Lung (tissue), 12 donors: ENCODE data around the gene PABPC3. TPM values are rescaled to one million over a fixed set of nuclear protein-coding genes. Genes with fewer than 3 reads are reported as not detected.

ENCODE experiments used
- ATAC-seq: fragments of 200-7000 bp; cut with Tn5 transposase; one replicate; pipeline ENCODE4 v1.9.1; 2020; ENCODE audit warnings: moderate number of reproducible peaks; ENCODE audit not compliant: insufficient read depth, low FRiP score
- DNase-seq, 3 donors: peaks; one replicate each; pipeline ENCODE4 v3.0.0-alpha.2; 2013 to 2017
- H3K27ac ChIP-seq, 2 donors: one replicate each; pipeline ENCODE4 v1.5.1; 2013; ENCODE audit warnings: mild to moderate bottlenecking in 2 of 2, moderate library complexity in 2 of 2, control low read depth in 1 of 2, inconsistent platforms in 1 of 2, low read depth in 1 of 2, low read length in 1 of 2
- H3K27me3 ChIP-seq, 3 donors: one replicate each; pipeline ENCODE4 v1.5.1; 2013; ENCODE audit warnings: low read length in 2 of 3; ENCODE audit not compliant: control insufficient read depth in 3 of 3, insufficient read depth in 3 of 3
- H3K36me3 ChIP-seq, 4 donors: one replicate each; pipeline ENCODE4 v1.5.1; 2013; ENCODE audit warnings: low read length in 4 of 4, mild to moderate bottlenecking in 1 of 4, moderate library complexity in 1 of 4; ENCODE audit not compliant: control insufficient read depth in 4 of 4, insufficient read depth in 4 of 4
- H3K4me1 ChIP-seq, 5 donors: one replicate each; pipeline ENCODE4 v1.5.1; 2013; ENCODE audit warnings: low read length in 5 of 5, mild to moderate bottlenecking in 2 of 5, moderate library complexity in 1 of 5; ENCODE audit not compliant: control insufficient read depth in 5 of 5, insufficient read depth in 5 of 5
- H3K4me3 ChIP-seq: one replicate; pipeline ENCODE4 v1.5.1; 2013; ENCODE audit warnings: mild to moderate bottlenecking, control low read depth, moderate library complexity
- H3K9ac ChIP-seq, 2 donors: one replicate each; pipeline ENCODE4 v1.5.1; 2013; ENCODE audit warnings: low read length in 2 of 2, control low read depth in 1 of 2; ENCODE audit not compliant: insufficient read depth in 1 of 2
- H3K9me3 ChIP-seq, 4 donors: one replicate each; pipeline ENCODE4 v1.5.1; 2013; ENCODE audit warnings: low read length in 3 of 4, mild to moderate bottlenecking in 1 of 4, moderate library complexity in 1 of 4; ENCODE audit not compliant: control insufficient read depth in 4 of 4, insufficient read depth in 3 of 4
- CTCF ChIP-seq: IDR thresholded peaks from 2 replicates; pipeline ENCODE4 v1.5.1; 2012; ENCODE audit warnings: mild to moderate bottlenecking; ENCODE audit errors: control extremely low read depth, extremely low read depth
- WGBS, 2 donors: extraction: QIAGEN DNeasy Blood & Tissue Kit; methylation state at CpG; one replicate each; pipeline ENCODE4 v1.1.7; 2013; 5-methylcytosine and 5-hydroxymethylcytosine counted together
- polyA plus RNA-seq, 2 donors: library from polyadenylated mRNA; stranded (reverse); fragments of 200-250 nt; gene quantifications; one replicate each; pipeline ENCODE4 v1.2.1, GENCODE V29; 2013
- total RNA-seq, 2 donors: library from RNA; depleted of rRNA in 1 of 2; stranded (reverse); fragments of >200 nt in 1 of 2; gene quantifications; one replicate each; pipeline ENCODE4 v1.2.1, GENCODE V29; 2014 to 2021
- donor health status: control.
- donor health status: control.
- donor health status: Bipolar disorder and iron deficiency.
- donor health status: healthy.
- donor health status: DM: yes; HTN: yes; CAD: no.

The PABPC3 gene
- total and polyA plus RNA-seq, 4 donors = 0.02 to 0.51 (median 0.14) TPM

- TF ChIP-seq CTCF = no peak
Observed at GRCh38 chr13:25117312-25117711, 21.4 kb downstream of the PABPC3 start.

GRCh38 chr13:25118378-25118905 lies 22.5 kb downstream of the PABPC3 start:
- Histone ChIP-seq H3K27me3 (no peaks in the 10 kb centered on the region), H3K9ac (no peak overlapping the region), H3K27ac (no peak overlapping the region), H3K9me3 (no peaks in the 10 kb centered on the region), H3K36me3 (no peaks in the 10 kb centered on the region), H3K4me1 (peaks cover 0 to 3% (median 0%) of the 10 kb centered on the region in 5 donors), H3K4me3 (no peak overlapping the region)
- ATAC-seq (no peak), DNase-seq (no peak)
- 37 to 38% methylated on average over 8 of the region's 8 CpGs for WGBS, 2 donors
- TF ChIP-seq CTCF = no peak

More at GRCh38 chr13:25117312-25117711, 21.4 kb downstream of the PABPC3 start:
- Histone ChIP-seq H3K27me3 (peaks cover 0 to 4% (median 3%) of the 10 kb centered on the region in 3 donors), H3K27ac (no peak overlapping the region), H3K4me3 (no peak overlapping the region), H3K9me3 (no peaks in the 10 kb centered on the region), H3K36me3 (no peaks in the 10 kb centered on the region), H3K4me1 (peaks cover 0 to 3% (median 0%) of the 10 kb centered on the region in 5 donors), H3K9ac (no peak overlapping the region)
- ATAC-seq (no peak), DNase-seq (no peak)
- 88 to 92% methylated on average over 16 of the region's 16 CpGs for WGBS, 2 donors

- no peak overlapping the region for H3K27ac ChIP-seq
- H3K4me1 ChIP-seq = peaks cover 0 to 18% (median 0%) of the 10 kb centered on the region in 5 donors
- peaks cover 0 to 1% (median 0%) of the 10 kb centered on the region in 3 donors for H3K27me3 ChIP-seq
- no peak for ATAC-seq
- peaks cover 0 to 6% (median 3%) of the 10 kb centered on the region in 4 donors for H3K9me3 ChIP-seq
- H3K4me3 ChIP-seq = no peak overlapping the region
- H3K36me3 ChIP-seq = no peaks in the 10 kb centered on the region
- 34 to 43% methylated on average over 3 of the region's 3 CpGs for WGBS, 2 donors
- no peak for TF ChIP-seq CTCF
- no peak for DNase-seq
- no peak overlapping the region for H3K9ac ChIP-seq
Observed at GRCh38 chr13:25130944-25131343, 35.0 kb downstream of the PABPC3 start.
